ENCODE measurements around the gene NCLN.

- no peak for TF ChIP-seq POLR2A (IDR thresholded peaks at IDR 0.05)
- TF ChIP-seq, protein P1, sequence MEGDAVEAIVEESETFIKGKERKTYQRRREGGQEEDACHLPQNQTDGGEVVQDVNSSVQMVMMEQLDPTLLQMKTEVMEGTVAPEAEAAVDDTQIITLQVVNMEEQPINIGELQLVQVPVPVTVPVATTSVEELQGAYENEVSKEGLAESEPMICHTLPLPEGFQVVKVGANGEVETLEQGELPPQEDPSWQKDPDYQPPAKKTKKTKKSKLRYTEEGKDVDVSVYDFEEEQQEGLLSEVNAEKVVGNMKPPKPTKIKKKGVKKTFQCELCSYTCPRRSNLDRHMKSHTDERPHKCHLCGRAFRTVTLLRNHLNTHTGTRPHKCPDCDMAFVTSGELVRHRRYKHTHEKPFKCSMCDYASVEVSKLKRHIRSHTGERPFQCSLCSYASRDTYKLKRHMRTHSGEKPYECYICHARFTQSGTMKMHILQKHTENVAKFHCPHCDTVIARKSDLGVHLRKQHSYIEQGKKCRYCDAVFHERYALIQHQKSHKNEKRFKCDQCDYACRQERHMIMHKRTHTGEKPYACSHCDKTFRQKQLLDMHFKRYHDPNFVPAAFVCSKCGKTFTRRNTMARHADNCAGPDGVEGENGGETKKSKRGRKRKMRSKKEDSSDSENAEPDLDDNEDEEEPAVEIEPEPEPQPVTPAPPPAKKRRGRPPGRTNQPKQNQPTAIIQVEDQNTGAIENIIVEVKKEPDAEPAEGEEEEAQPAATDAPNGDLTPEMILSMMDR (IDR thresholded peaks at IDR 0.05) = no peak
Observed at GRCh38 chr19:3233831-3234230, 48.1 kb downstream of the NCLN start.

All from testis (tissue), 2 donors.